Stimulated activated CD4-positive, alpha-beta T cell treated with anti-CD3 and anti-CD28 coated beads, Interleukin-4, amount 100 ng/mL, for 1 hour (primary cell): Measurements from ENCODE around the gene SIRT3.

Experiments
- DNase-seq: peaks from one replicate; pipeline ENCODE4 v3.0.0-alpha.2; 2020

Gene SIRT3

GRCh38 chr11:213111-213510 lies 23.0 kb downstream of the SIRT3 start:
- no peak for DNase-seq

- DNase-seq: no peak
Measured at GRCh38 chr11:212150-213100, 23.7 kb downstream of the SIRT3 start.

DNA sequence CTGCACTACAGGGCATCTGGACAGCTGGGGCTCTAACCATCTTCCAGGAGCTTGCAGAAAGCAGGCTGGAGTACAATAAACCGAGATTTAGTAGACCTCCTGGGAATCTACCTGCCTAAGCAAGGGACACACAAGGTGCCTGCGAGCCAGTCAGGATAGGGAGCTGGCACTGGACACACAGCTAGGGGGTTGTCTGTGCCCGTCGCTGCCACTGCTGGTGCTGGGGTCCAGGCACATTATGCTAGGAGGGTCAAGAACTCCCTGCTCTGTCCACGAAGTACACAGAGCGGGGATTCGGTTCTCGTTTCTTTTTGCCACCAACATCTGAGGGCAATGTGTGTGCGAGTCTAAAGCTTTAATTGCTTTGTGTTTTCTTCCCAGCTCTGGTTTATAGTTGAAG lies 24.4 kb downstream of the SIRT3 start:
- DNase-seq: no peak

- DNase-seq: no peak
Measured at GRCh38 chr11:211295-211694, 24.8 kb downstream of the SIRT3 start.

GRCh38 chr11:210803-211180 lies 25.4 kb downstream of the SIRT3 start:
- DNase-seq: no peak

- no peak for DNase-seq
Measured at GRCh38 chr11:210122-210802, 25.9 kb downstream of the SIRT3 start.

DNA sequence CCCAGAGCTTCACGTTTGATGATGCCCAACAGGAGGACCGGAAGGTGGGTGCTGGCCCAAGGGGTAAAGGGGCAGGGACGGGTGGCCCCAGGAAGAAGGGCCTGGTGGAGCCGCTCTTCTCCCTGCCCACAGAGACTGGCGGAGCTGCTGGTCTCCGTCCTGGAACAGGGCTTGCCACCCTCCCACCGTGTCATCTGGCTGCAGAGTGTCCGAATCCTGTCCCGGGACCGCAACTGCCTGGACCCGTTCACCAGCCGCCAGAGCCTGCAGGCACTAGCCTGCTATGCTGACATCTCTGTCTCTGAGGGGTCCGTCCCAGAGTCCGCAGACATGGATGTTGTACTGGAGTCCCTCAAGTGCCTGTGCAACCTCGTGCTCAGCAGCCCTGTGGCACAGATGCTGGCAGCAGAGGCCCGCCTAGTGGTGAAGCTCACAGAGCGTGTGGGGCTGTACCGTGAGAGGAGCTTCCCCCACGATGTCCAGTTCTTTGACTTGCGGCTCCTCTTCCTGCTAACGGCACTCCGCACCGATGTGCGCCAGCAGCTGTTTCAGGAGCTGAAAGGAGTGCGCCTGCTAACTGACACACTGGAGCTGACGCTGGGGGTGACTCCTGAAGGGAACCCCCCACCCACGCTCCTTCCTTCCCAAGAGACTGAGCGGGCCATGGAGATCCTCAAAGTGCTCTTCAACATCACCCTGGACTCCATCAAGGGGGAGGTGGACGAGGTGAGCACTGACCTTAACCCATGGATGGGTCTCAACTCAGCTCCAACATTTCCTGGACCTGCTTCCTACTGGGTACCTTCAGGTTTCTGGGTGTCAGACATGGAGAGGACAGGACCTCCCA lies 26.6 kb downstream of the SIRT3 start:
- DNase-seq: no peak

GRCh38 chr11:208917-209260 lies 27.3 kb downstream of the SIRT3 start:
- no peak for DNase-seq

GRCh38 chr11:208181-208916 lies 27.8 kb downstream of the SIRT3 start:
- peak; percentile 85 for DNase-seq

DNA sequence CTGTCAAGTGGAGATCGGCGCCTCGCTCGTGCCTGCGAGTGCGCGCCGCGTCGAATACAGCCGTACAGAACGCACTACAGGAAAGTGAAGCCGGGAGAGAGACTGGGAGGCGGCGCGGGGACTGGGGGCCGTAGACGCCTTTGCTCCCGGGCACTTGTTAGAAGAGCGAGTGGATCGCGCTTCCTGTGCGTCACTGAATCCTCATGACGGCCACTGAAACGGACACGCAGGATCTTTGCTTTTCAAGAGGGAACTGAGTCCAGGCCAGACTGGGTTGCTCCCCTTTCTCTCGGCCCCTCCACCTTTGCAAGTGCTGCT lies 28.3 kb downstream of the SIRT3 start:
- no peak for DNase-seq

DNA sequence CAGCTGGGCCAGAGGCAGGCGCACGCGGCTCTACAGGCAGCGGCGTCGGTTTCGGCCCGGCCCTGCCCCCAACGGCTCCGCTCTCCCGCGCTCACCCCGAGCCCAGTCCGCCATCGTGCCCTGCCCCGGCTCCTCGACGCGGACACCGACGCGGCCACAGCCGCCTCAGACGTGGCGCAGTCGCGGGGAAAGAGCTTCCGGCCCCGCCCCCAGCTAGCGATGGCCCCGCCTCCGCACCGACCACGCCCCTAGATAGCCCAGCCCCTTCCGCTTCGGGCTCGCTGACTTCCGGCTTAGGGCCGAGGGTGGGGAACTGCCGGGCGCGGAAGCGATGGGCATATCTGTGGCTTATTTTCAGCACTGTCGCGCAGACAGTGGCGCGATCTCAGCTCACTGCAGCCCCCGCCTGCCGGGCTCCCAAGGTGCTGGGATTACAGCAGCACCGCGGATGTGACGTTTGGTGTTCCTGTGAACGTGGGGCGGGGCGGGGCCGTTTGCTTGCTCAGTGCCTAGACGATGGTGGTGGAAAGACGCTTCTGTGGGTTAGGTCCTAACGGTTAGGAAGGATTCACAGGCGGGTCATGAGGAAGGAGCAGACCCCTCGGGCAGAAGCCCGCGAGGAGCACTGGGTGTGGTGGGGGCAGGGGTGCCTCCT lies 28.8 kb downstream of the SIRT3 start, which contains the start of the genes BET1L and RIC8A:
Gene BET1L, minus strand, starts transcription at position 192 of the 655 bp plus-strand sequence. Its CDS starts 78 bp downstream, at position 114.
Gene RIC8A, plus strand, starts transcription at position 501 of the 655 bp plus-strand sequence. CDS start 1,147 bp downstream, outside the sequence.
- DNase-seq: peak; percentile 97

DNA sequence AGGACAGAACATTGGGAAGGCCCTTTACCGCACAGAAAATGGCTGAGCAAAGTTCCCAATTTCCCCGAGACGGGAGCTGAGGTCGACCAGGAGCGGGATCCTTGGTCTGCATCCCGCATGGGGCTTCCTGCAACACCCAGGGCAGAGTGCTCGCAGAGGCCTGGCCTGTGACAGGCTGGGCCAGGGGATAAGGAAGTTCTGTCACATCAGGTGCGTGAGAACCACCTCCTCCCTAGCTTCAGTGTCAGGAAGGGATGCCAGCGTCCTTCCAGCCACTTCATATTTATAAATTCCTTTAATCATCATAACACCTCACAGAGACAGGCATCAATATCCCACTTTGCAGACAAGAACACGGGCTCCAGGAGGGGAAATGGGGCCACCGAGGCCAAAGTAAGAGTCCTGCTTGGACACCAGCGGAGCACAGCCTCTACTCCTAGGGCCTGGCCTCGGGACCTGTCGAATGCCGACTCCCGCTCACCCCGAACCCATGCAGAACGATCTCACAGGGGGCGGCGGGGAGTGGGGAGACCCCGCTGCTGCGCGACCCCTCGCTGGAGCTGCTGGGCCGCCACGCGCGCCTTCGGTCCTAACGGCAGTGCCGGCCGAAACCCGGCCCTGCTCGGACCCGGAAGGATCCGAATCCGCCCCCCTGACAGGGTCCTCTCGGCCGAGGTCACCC lies 29.5 kb downstream of the SIRT3 start:
- DNase-seq: no peak

GRCh38 chr11:206002-206384 lies 30.1 kb downstream of the SIRT3 start:
- no peak for DNase-seq

DNA sequence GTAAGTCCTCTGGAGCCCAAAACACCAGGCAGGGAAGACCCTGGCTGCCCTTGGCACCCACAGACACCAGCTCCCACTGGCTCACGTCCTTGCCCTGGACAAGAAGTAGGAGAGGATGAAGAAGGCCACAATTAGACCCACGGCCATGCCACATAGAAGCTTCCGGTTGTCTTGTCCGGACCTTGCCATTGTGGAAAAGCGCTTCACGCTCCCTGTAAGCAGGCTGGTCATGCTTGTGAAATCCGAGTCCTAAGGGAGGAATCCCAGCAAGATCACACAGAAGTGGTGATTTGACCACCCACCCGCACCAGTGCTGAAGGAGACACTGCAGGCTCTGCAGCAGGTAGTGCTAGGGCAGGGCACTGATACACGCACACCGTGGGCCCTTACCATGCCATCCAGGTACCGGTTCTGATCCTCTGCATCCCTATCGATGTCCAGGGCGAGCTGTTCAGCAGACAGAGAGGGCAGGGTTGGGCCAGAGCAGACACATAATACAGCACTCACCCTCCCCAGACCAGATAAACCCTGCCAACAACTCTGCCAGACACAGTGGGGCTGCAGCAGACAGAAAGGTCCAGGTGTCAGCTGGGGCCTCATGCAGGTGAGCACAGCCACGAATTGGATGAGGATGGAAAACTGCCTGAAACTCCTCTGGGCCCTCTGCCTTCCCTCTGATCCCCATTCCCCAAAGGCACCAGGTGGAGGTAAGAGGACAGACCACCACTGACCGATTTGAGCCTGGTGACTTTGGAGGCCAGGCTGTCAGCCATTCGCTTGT lies 30.7 kb downstream of the SIRT3 start:
- DNase-seq: no peak

DNA sequence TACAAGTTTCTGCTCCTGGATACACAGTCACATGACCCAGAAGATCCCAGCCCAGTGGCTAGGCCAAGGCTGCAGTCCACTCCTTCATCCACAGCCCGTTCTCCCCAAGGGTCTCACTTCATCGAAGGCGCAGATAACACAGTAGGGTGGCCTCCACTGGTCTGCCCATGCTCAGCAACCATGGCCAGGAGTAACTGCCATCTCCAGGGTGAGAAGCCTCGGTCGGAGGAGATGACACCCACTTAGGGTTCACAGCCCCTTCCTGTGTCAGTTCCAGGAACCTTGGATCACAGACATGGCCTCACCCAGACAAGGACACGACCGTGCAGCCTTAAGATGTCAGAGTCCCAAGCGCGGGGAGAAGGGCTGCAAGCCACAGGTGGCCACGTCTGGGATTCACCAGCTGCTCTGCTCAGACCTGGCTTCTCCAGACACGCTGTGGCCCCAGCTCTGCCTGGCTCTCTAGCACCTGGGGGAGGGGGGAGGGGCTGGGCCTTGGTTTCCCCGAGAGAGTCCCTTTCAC lies 31.5 kb downstream of the SIRT3 start:
- no peak for DNase-seq

- DNase-seq: no peak
Measured at GRCh38 chr11:203945-204586, 32.1 kb downstream of the SIRT3 start.

DNA sequence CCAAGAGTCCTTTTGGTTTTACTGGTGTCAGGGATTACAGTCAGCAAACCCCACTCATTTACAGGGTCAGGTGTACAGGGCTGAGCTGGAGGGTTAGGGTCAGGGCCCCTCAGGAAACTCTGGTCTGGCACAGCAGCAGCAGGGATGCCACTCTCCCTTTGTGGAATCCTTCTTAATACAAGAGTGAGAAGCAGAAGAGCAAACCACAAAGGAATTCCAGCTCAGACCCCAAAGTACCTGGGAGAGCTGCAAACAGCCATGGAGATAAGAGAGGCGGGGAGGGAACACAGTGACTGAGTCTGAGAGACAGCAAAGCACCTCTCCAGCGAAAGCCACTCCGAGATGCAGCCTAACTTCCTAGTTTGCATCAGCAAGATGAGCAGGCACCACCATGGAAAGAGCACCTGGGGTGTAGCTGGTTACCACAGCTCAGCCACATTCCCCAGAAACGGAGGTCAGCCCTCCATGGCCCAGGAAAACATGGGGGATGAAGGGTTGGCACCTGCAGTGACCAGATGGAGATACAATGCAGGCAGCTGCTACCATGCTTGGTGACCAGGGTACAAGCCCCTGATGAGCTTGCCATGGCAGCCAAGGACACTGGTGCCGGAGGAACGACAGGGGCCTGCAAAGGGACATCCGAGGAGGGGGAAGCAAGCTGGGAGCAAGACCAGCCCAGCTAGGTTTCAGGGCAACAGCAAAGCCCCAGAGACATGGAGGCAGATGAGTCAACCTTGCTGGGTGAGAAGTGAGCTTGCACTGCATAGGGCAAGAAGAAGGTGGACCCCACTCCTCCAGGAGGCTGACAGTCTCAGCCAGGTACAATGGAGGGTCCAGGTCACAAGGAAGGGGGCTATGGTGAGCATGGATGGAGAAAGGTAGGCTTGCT lies 32.8 kb downstream of the SIRT3 start:
- DNase-seq: no peak

DNA sequence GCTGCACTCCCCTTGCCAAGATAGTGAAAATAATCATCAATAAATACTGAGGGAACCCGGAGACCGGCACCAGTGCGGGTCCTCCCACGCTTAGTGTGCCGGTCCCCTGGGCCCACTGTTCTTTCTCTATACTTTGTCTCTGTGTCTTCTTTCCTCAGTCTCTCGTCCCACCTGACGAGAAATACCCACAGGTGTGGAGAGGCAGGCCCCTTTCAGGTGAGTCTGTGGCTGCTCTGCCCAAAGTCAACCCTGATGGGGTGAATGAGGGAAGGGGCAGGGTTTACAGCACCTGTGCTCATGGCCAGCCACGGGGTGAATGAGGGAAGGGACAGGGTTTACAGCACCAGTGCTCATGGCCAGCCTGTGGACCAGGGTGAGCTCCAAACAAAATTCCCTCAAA lies 33.7 kb downstream of the SIRT3 start:
- DNase-seq: no peak

- DNase-seq: no peak
Measured at GRCh38 chr11:201966-202365, 34.2 kb downstream of the SIRT3 start.
